Left lung (tissue), 10 donors: Measurements from ENCODE around the gene SV2B. TPM values are rescaled to one million over a fixed set of nuclear protein-coding genes. Genes with fewer than 3 reads are reported as not detected.

Experiments
- ATAC-seq: fragments of 200-7000 bp; cut with Tn5 transposase; one replicate; pipeline ENCODE4 v1.9.1; 2020; ENCODE audit warnings: moderate library complexity
- DNase-seq, 4 donors: peaks; one replicate each; pipeline ENCODE4 v3.0.0-alpha.2; 2013 to 2020
- H3K27ac ChIP-seq, 2 donors: fragments of 200-600 bp; sonication (generic) in 1 of 2; one replicate each; pipeline versions ENCODE4 v1.5.0 to v1.8.0; 2020 to 2021
- H3K27me3 ChIP-seq, 2 donors: fragments of 200-600 bp; sonication (generic) in 1 of 2; one replicate each; pipeline versions ENCODE4 v1.5.0 to v1.8.0; 2020 to 2021
- H3K36me3 ChIP-seq, 2 donors: fragments of 200-600 bp; sonication (generic) in 1 of 2; one replicate each; pipeline versions ENCODE4 v1.5.0 to v1.8.0; 2020 to 2021
- H3K4me1 ChIP-seq, 2 donors: fragments of 200-600 bp; one replicate each; pipeline ENCODE4 v1.8.0; 2021
- H3K4me3 ChIP-seq, 2 donors: fragments of 200-600 bp; sonication (generic) in 1 of 2; one replicate each; pipeline versions ENCODE4 v1.5.0 to v1.8.0; 2020 to 2021; ENCODE audit warnings: mild to moderate bottlenecking in 1 of 2
- H3K9me3 ChIP-seq, 2 donors: fragments of 200-600 bp; sonication (generic) in 1 of 2; one replicate each; pipeline versions ENCODE4 v1.5.0 to v1.8.0; 2020 to 2021
- intact Hi-C, 2 donors: fragments of 100-400 bp; cut with DNase I; formaldehyde crosslinking; loops; one replicate each; pipeline versions ENCODE4 v1.11.2 to v1.14.2; 2022
- polyA plus RNA-seq, 6 donors: library from polyadenylated mRNA; unstranded; fragments of 120-200 nt; gene quantifications; one replicate each; pipeline ENCODE4 v1.2.1, GENCODE V29; 2013; ENCODE audit not compliant: insufficient read length in 6 of 6
- total RNA-seq, 2 donors: library from RNA; stranded (reverse); fragmentation: NEBNext Ultra II Directional; extraction: Animal tissue kit (Norgen Biotek cat#: 25700); gene quantifications; one replicate each; pipeline ENCODE4 v1.2.1, GENCODE V29; 2021
- TF ChIP-seq, protein P1 (sequence below), 2 donors: fragments of 200-600 bp; sonication (generic) in 1 of 2; IDR thresholded peaks; one replicate each; pipeline versions ENCODE4 v1.5.0 to v1.8.0; 2021; ENCODE audit warnings: antibody characterized with exemption in 2 of 2
- donor health status: DM: no; HTN: yes; CAD: no.
- donor health status: DM: no; HTN: no; CAD: no.

SV2B gene
- total and polyA plus RNA-seq, 8 donors = 0.58 to 3.2 (median 1.4) TPM

- ATAC-seq = no peak
- no peaks in the 10 kb centered on the region for H3K9me3 ChIP-seq
- no peak for DNase-seq
- no peak overlapping the region for H3K4me3 ChIP-seq
- TF ChIP-seq, protein P1, sequence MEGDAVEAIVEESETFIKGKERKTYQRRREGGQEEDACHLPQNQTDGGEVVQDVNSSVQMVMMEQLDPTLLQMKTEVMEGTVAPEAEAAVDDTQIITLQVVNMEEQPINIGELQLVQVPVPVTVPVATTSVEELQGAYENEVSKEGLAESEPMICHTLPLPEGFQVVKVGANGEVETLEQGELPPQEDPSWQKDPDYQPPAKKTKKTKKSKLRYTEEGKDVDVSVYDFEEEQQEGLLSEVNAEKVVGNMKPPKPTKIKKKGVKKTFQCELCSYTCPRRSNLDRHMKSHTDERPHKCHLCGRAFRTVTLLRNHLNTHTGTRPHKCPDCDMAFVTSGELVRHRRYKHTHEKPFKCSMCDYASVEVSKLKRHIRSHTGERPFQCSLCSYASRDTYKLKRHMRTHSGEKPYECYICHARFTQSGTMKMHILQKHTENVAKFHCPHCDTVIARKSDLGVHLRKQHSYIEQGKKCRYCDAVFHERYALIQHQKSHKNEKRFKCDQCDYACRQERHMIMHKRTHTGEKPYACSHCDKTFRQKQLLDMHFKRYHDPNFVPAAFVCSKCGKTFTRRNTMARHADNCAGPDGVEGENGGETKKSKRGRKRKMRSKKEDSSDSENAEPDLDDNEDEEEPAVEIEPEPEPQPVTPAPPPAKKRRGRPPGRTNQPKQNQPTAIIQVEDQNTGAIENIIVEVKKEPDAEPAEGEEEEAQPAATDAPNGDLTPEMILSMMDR (IDR thresholded peaks at IDR 0.05) = no peak
- no peaks in the 10 kb centered on the region for H3K36me3 ChIP-seq
- intact Hi-C loops = loop anchor here in 1 of 2 donors (5.0 kb wide), 2 partner anchors 548 to 778 kb away; partner anchors contain the start of gene SLCO3A1
- no peak overlapping the region for H3K27ac ChIP-seq
- H3K27me3 ChIP-seq = peaks cover 10 to 52% of the 10 kb centered on the region in 2 donors
- H3K4me1 ChIP-seq = peaks cover 0 to 11% of the 10 kb centered on the region in 2 donors
These were observed 204.7 kb downstream of the SV2B start for GRCh38 chr15:91304786-91305185.

GRCh38 chr15:91306144-91306543, 206.1 kb downstream of the SV2B start:
- no peak overlapping the region for H3K27ac ChIP-seq
- TF ChIP-seq, protein P1 (IDR thresholded peaks at IDR 0.05) = no peak
- intact Hi-C loops = no loop called here
- DNase-seq (no peak), ATAC-seq (no peak)
- H3K4me3 ChIP-seq = no peak overlapping the region
- H3K27me3 ChIP-seq = peaks cover 10 to 49% of the 10 kb centered on the region in 2 donors
- peaks cover 0 to 11% of the 10 kb centered on the region in 2 donors for H3K4me1 ChIP-seq
- H3K9me3 ChIP-seq = no peaks in the 10 kb centered on the region
- no peaks in the 10 kb centered on the region for H3K36me3 ChIP-seq

- no peaks in the 10 kb centered on the region for H3K9me3 ChIP-seq
- no peak overlapping the region for H3K27ac ChIP-seq
- TF ChIP-seq, protein P1 (IDR thresholded peaks at IDR 0.05) = no peak
- no peaks in the 10 kb centered on the region for H3K36me3 ChIP-seq
- H3K4me3 ChIP-seq = no peak overlapping the region
- ATAC-seq = no peak
- H3K27me3 ChIP-seq = peaks cover 10 to 47% of the 10 kb centered on the region in 2 donors
- peaks cover 0 to 11% of the 10 kb centered on the region in 2 donors for H3K4me1 ChIP-seq
- intact Hi-C loops = no loop called here
- no peak for DNase-seq
These were observed 207.5 kb downstream of the SV2B start for GRCh38 chr15:91307601-91308000.

DNA sequence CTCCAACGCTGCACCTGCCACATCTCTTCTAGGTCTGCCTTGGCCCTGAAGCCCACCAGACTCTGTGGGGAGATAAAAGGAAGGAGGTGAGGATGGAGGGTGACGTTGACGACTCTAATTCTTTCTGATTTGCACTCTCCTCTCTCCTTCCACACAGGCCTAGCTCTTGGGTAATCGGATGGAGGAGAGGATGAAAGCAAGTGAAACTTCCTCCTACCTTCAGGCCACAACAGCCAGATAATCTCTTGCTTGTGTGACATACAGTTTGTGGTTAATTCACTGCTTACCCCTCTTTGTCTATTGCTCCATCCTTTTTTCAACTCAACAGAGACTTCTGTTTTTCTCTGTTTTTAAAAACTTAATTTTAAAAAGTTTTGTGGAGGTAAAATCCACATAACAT, 208.1 kb downstream of the SV2B start:
- Histone ChIP-seq H3K9me3 (no peaks in the 10 kb centered on the region), H3K27me3 (peaks cover 10 to 41% of the 10 kb centered on the region in 2 donors), H3K4me1 (peaks cover 0 to 6% of the 10 kb centered on the region in 2 donors), H3K4me3 (no peak overlapping the region), H3K27ac (no peak overlapping the region), H3K36me3 (no peaks in the 10 kb centered on the region)
- TF ChIP-seq, protein P1 (IDR thresholded peaks at IDR 0.05) = no peak
- intact Hi-C loops = no loop called here
- ATAC-seq (no peak), DNase-seq (no peak)

GRCh38 chr15:91308855-91309254, 208.8 kb downstream of the SV2B start:
- Histone ChIP-seq H3K27ac (no peak overlapping the region), H3K9me3 (no peaks in the 10 kb centered on the region), H3K27me3 (peaks cover 5 to 34% of the 10 kb centered on the region in 2 donors), H3K4me1 (peaks cover 0 to 6% of the 10 kb centered on the region in 2 donors), H3K36me3 (no peaks in the 10 kb centered on the region), H3K4me3 (no peak overlapping the region)
- intact Hi-C loops = no loop called here
- no peak for DNase-seq
- ATAC-seq = no peak
- TF ChIP-seq, protein P1 (IDR thresholded peaks at IDR 0.05) = no peak
